ENCODE data around the gene CCL16. TPM values are rescaled to one million over a fixed set of nuclear protein-coding genes. Genes with fewer than 3 reads are reported as not detected.
"Not testable (repeated sequence)": the region's sequence is repeated elsewhere in the genome, so short reads cannot be mapped to it uniquely, and the experiment has no call there.

Gene CCL16
- total and polyA plus RNA-seq, 2 experiments from 2014 or later: not detected

DNA sequence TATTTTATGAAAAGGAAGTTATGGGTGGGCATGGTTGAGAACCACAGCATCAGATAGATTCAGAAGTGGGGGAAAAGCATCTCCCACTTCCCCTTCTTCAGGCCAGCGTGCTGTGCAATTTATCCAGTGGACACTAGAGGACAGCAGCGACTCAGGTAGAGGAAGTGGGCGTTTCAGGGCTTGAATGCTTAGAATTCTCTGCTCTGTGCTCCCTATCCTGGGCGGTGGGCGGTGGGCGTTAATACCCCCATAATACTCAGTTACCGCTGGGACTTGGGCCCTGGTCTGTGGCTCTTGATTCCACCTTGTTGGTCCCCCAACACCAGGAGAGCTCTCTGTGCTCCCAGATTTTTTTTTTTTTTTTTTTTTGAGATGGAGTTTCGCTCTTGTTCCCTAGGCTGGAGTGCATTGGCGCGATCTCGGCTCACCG is 34.1 kb downstream of the CCL16 start:
- WGBS, 2 experiments (ENCODE audit: low coverage in 1 of 2, low lambda C conversion rate in 2 of 2, missing lambda C conversion rate in 2 of 2): 38 to 42% methylated on average over 12 of the region's 12 CpGs
- no peaks in the 10 kb centered on the region for H3K9me2 ChIP-seq (ENCODE audit: insufficient read depth)
- in situ Hi-C loops (cut with MboI): no loop called here
- no peaks in the 10 kb centered on the region for H3K79me2 ChIP-seq (ENCODE audit: insufficient read depth)
- peak; percentile 57 for DNase-seq
- H3K36me3 ChIP-seq (ENCODE audit: low read depth): no peaks in the 10 kb centered on the region
- no peaks in the 10 kb centered on the region for H3F3A ChIP-seq (ENCODE audit: insufficient read depth)
- H2AFZ ChIP-seq: no peak overlapping the region; the same call in 1 of the 2 replicates
- peaks cover 7% of the 10 kb centered on the region; the same call in 1 of the 2 replicates for H3K27me3 ChIP-seq (replicated peaks; ENCODE audit: insufficient read depth)
- no peaks in the 10 kb centered on the region for H3K9me3 ChIP-seq (ENCODE audit: low read depth)
- no peak overlapping the region for H3K4me3 ChIP-seq
- H3K9ac ChIP-seq: no peak overlapping the region
- no peaks in the 10 kb centered on the region for H4K20me1 ChIP-seq (ENCODE audit: insufficient read depth)
- no peak for TF ChIP-seq EZH2 (IDR thresholded peaks at IDR 0.05; ENCODE audit: insufficient read depth, poor library complexity, severe bottlenecking)
- no peak for TF ChIP-seq EZH2phosphoT487 (IDR thresholded peaks at IDR 0.05; ENCODE audit: insufficient read depth, low read depth)
- no peaks in the 10 kb centered on the region for H3K4me1 ChIP-seq (ENCODE audit: insufficient read depth)
- H3K27ac ChIP-seq: no peak overlapping the region
- H3K4me2 ChIP-seq (ENCODE audit: unreplicated experiment): no peak overlapping the region

GRCh38 chr17:35944151-35944550 is 37.1 kb downstream of the CCL16 start:
- Histone ChIP-seq H3K9ac (no peak overlapping the region), H3K4me1 (ENCODE audit: insufficient read depth) (no peaks in the 10 kb centered on the region), H4K20me1 (ENCODE audit: insufficient read depth) (no peaks in the 10 kb centered on the region), H3K4me3 (no peak overlapping the region), H3F3A (ENCODE audit: insufficient read depth) (no peaks in the 10 kb centered on the region), H3K36me3 (ENCODE audit: low read depth) (no peaks in the 10 kb centered on the region), H3K4me2 (ENCODE audit: unreplicated experiment) (no peak overlapping the region), H3K27me3 (replicated peaks; ENCODE audit: insufficient read depth) (peaks cover 7% of the 10 kb centered on the region; the same call in 1 of the 2 replicates), H3K9me3 (ENCODE audit: low read depth) (no peaks in the 10 kb centered on the region), H3K27ac (no peak overlapping the region), H3K79me2 (ENCODE audit: insufficient read depth) (no peaks in the 10 kb centered on the region), H3K9me2 (ENCODE audit: insufficient read depth) (no peaks in the 10 kb centered on the region), H2AFZ (no peak overlapping the region)
- WGBS, 2 experiments (ENCODE audit: low coverage in 1 of 2, low lambda C conversion rate in 2 of 2, missing lambda C conversion rate in 2 of 2): 47 to 51% methylated on average over 4 of the region's 4 CpGs
- no peak for TF ChIP-seq EZH2phosphoT487 (IDR thresholded peaks at IDR 0.05; ENCODE audit: insufficient read depth, low read depth)
- TF ChIP-seq EZH2 (IDR thresholded peaks at IDR 0.05; ENCODE audit: insufficient read depth, poor library complexity, severe bottlenecking): no peak
- no peak for DNase-seq
- in situ Hi-C loops (cut with MboI): no loop called here

DNA sequence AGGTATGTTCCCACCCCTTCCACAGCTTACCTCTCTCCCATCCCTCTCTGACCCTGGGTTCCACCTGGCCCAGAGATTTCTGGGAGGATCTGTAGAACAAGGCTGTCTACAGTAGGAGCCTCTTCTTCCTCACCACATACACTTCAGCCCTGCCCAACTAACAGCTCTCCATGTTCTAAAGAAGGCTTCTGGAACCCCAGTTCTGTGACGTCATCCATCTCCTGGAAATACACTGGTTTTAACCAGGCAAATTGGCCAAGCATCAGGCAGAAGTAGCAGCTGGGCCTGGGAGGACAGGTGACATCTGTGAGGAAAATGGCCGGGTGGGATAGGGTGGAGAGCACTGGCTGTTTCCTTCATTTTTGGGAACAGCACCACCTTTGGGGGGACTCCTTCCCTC is 37.8 kb downstream of the CCL16 start, which contains the start of gene LYZL6:
Gene LYZL6 (minus strand): TSS at position 177 of the 400 bp plus-strand sequence. CDS start 4,357 bp downstream, outside the sequence.
- no peaks in the 10 kb centered on the region for H3F3A ChIP-seq (ENCODE audit: insufficient read depth)
- H3K27me3 ChIP-seq (replicated peaks; ENCODE audit: insufficient read depth): peaks cover 7% of the 10 kb centered on the region; the same call in 1 of the 2 replicates
- H3K4me2 ChIP-seq (ENCODE audit: unreplicated experiment): no peak within 1 kb of the TSS
- no peak for TF ChIP-seq EZH2 (IDR thresholded peaks at IDR 0.05; ENCODE audit: insufficient read depth, poor library complexity, severe bottlenecking)
- TF ChIP-seq EZH2phosphoT487 (IDR thresholded peaks at IDR 0.05; ENCODE audit: insufficient read depth, low read depth): no peak
- no peaks in the 10 kb centered on the region for H3K79me2 ChIP-seq (ENCODE audit: insufficient read depth)
- no peak within 1 kb of the TSS for H2AFZ ChIP-seq
- no peak for DNase-seq
- no peaks in the 10 kb centered on the region for H3K9me3 ChIP-seq (ENCODE audit: low read depth)
- no peak within 1 kb of the TSS for H3K27ac ChIP-seq
- WGBS, 2 experiments (ENCODE audit: low coverage in 1 of 2, low lambda C conversion rate in 2 of 2, missing lambda C conversion rate in 2 of 2): 21 to 25% methylated on average over 2 of the region's 2 CpGs
- in situ Hi-C loops (cut with MboI): no loop called here
- no peaks in the 10 kb centered on the region for H3K4me1 ChIP-seq (ENCODE audit: insufficient read depth)
- H4K20me1 ChIP-seq (ENCODE audit: insufficient read depth): no peaks in the 10 kb centered on the region
- no peak within 1 kb of the TSS for H3K4me3 ChIP-seq
- H3K36me3 ChIP-seq (ENCODE audit: low read depth): no peaks in the 10 kb centered on the region
- H3K9ac ChIP-seq: no peak within 1 kb of the TSS
- H3K9me2 ChIP-seq (ENCODE audit: insufficient read depth): no peaks in the 10 kb centered on the region

DNA sequence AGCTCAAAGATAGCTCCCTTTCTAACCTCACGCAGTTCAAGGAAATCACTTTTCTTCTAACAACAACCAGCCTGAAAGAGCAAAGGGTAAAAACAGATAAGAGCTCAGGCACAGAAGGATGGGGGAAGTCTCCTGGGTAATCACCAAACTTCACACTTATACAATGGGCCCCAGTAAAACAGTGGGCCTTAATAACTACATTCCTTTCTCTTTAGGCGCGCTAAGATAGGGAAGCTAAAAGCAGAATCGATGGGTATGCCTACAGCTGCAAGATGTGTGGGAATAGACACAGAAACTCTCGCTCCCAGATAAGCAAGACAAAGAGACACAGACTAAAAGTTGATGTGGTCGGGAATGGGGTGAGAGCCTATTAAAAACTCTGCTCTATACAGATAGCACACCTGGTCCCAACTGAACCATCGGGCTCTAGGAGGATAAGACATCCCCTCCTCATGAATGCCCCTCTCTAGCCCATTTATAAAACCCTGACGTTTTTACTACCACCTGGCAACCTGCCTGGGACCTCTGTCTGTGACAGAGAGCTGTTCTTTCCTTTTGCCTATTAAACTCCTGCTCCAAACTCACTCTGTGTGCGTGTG is 38.6 kb downstream of the CCL16 start:
- no peak overlapping the region for H3K4me3 ChIP-seq
- H3F3A ChIP-seq (ENCODE audit: insufficient read depth): no peaks in the 10 kb centered on the region
- no peaks in the 10 kb centered on the region for H3K9me3 ChIP-seq (ENCODE audit: low read depth)
- H4K20me1 ChIP-seq (ENCODE audit: insufficient read depth): no peaks in the 10 kb centered on the region
- H2AFZ ChIP-seq: no peak overlapping the region
- H3K9me2 ChIP-seq (ENCODE audit: insufficient read depth): no peaks in the 10 kb centered on the region
- no peak overlapping the region for H3K9ac ChIP-seq
- peaks cover 7% of the 10 kb centered on the region; the same call in 1 of the 2 replicates for H3K27me3 ChIP-seq (replicated peaks; ENCODE audit: insufficient read depth)
- H3K4me1 ChIP-seq (ENCODE audit: insufficient read depth): no peaks in the 10 kb centered on the region
- WGBS, 2 experiments (ENCODE audit: low coverage in 1 of 2, low lambda C conversion rate in 2 of 2, missing lambda C conversion rate in 2 of 2): 35 to 36% methylated on average over 9 of the region's 9 CpGs
- in situ Hi-C loops (cut with MboI): no loop called here
- H3K36me3 ChIP-seq (ENCODE audit: low read depth): no peaks in the 10 kb centered on the region
- no peaks in the 10 kb centered on the region for H3K79me2 ChIP-seq (ENCODE audit: insufficient read depth)
- TF ChIP-seq EZH2 (IDR thresholded peaks at IDR 0.05; ENCODE audit: insufficient read depth, poor library complexity, severe bottlenecking): no peak
- no peak for TF ChIP-seq EZH2phosphoT487 (IDR thresholded peaks at IDR 0.05; ENCODE audit: insufficient read depth, low read depth)
- no peak for DNase-seq
- no peak overlapping the region for H3K27ac ChIP-seq
- no peak overlapping the region for H3K4me2 ChIP-seq (ENCODE audit: unreplicated experiment)

- in situ Hi-C loops (cut with MboI); H2AFZ ChIP-seq; DNase-seq: not testable (repeated sequence)
Observed at GRCh38 chr17:35938492-35938891, 42.8 kb downstream of the CCL16 start.

More at GRCh38 chr17:35938492-35938891, 42.8 kb downstream of the CCL16 start:
- H3K9me2 ChIP-seq (ENCODE audit: insufficient read depth); H3K4me2 ChIP-seq (ENCODE audit: unreplicated experiment); H3K9me3 ChIP-seq (ENCODE audit: low read depth); H3K79me2 ChIP-seq (ENCODE audit: insufficient read depth); H3K4me1 ChIP-seq (ENCODE audit: insufficient read depth); H3K9ac ChIP-seq; H3K4me3 ChIP-seq; H3F3A ChIP-seq (ENCODE audit: insufficient read depth); H3K27ac ChIP-seq; H4K20me1 ChIP-seq (ENCODE audit: insufficient read depth); H3K36me3 ChIP-seq (ENCODE audit: low read depth); H3K27me3 ChIP-seq (replicated peaks; ENCODE audit: insufficient read depth): not testable (repeated sequence)
- WGBS, 2 experiments (ENCODE audit: low coverage in 1 of 2, low lambda C conversion rate in 2 of 2, missing lambda C conversion rate in 2 of 2): 89 to 100% methylated on average over 1 to 3 of the region's 3 CpGs
